GM19238 (cell line): ENCODE measurements around the gene IP6K3.
A peak's percentile ranks its signal among the peaks of the same experiment; 100 is the strongest.

Experiments used
- DNase-seq: peaks from one replicate; pipeline ENCODE4 v3.0.0; 2011; ENCODE audit warnings: low spot score; ENCODE audit not compliant: insufficient read length

Gene IP6K3

GRCh38 chr6:33746651-33747100 is at the start of gene IP6K3:
Gene IP6K3, minus strand, starts transcription at chr6:33746905. Its CDS starts 11,429 bp downstream, at chr6:33735476.
- no peak for DNase-seq

DNA sequence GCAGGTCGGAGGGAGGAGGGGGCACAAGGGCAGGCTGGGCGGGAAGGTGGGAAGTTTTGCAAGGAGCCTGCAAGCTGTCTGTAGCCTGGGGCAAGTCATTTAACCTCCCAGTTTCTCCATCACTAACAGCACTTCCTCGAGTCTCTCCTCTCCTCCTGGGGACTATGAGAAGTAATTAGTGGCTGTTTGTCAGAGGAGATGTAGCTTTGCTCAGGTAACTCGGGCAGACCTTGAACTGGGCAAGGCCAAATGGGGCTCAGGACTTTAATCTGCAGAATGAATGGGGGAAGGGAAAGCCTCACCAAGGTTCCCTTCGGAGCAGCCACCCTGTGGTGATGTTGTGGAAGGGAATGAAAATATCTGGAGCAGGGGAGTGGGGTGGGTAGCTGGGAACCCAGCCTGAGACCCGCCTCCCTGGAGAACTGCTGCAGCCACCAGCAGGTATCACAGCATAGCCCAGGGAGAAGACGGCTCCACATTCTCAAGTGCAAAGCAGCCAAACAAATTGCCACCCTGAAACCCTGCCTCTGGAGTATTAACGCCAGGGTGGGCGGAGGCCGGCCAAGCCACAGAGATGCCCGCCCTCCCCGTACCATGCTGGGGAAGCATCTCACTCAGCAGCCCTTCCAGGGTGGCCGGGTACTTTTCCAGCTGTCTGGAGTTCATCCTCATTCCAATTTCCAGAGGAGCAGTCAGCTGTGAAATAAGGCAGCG is 48.4 kb upstream of the IP6K3 start:
- no peak for DNase-seq

DNA sequence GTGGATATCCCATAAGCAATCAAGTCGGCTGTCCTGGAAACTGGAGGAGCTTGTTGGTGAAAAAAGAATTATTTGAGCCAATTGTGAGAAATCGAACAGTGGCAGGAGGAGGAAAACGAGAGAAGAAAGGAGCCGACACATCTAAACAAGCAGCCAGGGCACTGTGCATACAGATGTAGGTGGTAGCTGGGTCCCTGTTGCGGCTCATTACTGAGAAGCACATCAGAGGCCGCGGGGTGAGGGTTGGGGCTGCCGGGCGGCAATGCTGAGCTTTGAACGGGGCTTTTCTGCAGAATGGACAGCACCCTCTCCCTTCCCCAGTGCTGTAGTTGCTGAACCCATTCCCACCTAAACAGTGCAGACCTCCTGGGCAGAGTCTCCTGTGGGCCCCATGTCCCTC is 46.3 kb upstream of the IP6K3 start:
- no peak for DNase-seq

DNA sequence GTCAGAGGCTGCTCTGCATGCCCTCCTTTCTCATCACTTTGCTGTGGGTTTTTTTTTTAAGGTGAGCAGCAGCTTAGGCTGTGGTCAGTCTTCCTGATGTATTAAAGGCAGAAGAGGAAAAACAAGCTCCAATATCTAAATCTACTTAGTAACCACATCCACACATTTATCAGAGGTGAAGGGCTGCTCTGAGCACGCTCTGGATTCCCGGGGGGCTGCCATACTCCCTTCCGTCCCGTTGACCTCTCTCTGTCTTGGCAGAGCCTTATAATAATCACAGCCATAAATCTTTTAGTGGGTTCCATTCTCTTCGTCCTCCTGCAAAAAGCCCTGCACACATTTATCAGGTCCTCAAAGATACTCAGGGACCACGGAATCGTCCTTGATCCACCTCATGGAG is 44.9 kb upstream of the IP6K3 start:
- no peak for DNase-seq

GRCh38 chr6:33790910-33791309 is 44.2 kb upstream of the IP6K3 start:
- DNase-seq = no peak

GRCh38 chr6:33790379-33790778 is 43.7 kb upstream of the IP6K3 start:
- DNase-seq = no peak

DNA sequence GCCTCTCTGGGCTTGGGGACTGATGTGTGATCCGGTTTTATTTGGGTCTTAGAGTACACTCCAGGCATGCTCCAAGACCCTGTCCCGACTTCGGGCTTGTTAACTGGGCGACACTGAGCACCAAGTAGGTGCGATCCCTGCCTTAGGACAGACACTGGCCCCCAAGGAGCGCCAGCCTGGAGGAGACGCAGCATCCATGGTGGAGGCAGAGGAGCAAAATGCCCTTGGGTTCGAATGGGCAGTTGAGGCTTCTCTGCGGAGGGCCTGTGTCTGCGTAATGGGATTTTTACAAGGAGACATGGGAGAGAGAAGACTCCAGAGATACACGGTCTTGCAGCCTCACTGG is 42.8 kb upstream of the IP6K3 start:
- DNase-seq = no peak

GRCh38 chr6:33788694-33789549 is 42.2 kb upstream of the IP6K3 start, which contains the start of gene LEMD2:
Gene LEMD2, minus strand, starts transcription at chr6:33789130. Its CDS starts 14 bp downstream, at chr6:33789116.
- DNase-seq = peak; percentile 96

DNA sequence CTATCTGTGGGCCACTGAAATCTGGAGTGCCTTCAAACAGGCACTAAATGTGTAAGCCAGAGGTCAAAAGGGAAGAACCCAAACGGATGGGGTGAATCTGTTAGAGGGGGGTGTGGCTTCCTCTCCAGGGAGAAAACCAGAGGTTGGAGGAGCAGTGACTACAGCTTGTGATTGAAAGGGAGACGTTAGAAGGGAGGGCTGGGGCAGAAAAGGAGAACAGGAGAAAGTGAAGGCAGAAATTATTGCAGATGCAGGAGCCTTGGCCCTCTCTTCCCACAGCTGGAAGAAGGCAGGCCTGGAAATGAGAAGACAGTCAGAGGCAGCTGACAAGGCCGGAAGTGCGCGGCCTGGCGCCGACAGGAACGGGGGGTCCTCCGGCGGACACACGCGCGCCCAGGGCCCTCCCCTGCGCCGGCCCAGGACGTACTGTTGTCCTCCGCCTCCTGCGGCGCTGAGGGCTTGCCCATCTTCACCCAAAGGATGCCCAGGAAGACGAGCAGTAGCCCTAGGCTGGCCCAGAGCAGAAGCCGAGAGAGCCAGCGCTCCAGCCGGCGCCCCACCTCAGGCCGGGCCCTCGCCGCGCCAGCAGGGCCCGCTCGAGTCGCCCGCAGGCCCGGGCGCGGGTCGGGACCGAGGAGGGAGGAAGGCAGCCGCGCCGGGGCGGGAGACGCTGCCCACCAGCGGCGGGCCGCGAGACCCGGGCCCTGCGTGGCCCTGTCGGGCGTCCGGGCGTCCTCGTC is 41.4 kb upstream of the IP6K3 start:
- peak; percentile 86 for DNase-seq

DNA sequence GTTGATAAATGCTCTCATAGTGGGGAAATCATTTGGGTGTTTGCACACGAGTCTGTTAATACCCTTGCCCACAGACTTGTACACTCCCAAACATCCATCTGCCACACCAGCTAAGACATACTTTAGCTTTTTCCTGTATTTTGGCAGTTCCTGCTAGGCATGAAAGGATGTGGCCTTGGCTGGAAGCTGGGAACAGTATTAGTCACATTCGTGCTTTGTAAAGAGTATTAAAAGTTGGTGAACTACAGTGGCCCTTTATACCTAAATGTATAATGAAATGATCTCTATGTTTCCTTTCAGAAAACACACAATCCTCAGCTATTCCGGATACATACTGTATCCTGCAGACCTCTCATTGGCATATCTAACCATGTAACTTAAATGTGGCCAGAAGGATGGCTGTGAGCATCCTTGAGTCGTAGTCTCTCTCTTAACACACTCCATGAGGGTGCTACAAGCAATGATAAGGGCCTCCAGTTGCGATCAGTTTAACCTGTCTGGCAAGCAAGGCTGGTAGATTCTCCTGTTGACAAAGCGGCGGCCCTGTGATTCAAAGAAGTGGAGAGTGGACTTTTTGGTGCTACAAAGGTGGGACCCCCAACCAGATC is 40.7 kb upstream of the IP6K3 start:
- no peak for DNase-seq

GRCh38 chr6:33786736-33787135 is 40.0 kb upstream of the IP6K3 start:
- no peak for DNase-seq

GRCh38 chr6:33785778-33786177 is 39.1 kb upstream of the IP6K3 start:
- no peak for DNase-seq

DNA sequence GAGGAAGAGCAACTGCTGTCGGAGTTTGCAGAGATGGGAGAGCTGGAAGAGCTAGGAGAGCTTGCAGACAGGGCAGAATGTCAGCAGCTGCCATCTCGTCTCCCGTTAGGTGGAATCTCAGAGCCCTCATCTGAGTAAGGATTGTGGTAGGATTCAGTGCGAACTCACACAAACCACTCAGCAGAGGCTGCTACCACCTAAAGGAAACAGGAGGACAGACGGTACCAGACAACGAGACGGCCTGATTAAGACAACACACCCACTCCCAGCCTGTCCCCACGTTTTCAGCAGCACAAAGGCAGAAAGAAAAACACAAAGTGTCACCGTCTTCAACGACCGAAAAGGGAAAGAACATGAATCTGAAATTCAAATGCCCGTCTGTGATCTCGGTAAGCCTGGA is 38.1 kb upstream of the IP6K3 start:
- DNase-seq = no peak

DNA sequence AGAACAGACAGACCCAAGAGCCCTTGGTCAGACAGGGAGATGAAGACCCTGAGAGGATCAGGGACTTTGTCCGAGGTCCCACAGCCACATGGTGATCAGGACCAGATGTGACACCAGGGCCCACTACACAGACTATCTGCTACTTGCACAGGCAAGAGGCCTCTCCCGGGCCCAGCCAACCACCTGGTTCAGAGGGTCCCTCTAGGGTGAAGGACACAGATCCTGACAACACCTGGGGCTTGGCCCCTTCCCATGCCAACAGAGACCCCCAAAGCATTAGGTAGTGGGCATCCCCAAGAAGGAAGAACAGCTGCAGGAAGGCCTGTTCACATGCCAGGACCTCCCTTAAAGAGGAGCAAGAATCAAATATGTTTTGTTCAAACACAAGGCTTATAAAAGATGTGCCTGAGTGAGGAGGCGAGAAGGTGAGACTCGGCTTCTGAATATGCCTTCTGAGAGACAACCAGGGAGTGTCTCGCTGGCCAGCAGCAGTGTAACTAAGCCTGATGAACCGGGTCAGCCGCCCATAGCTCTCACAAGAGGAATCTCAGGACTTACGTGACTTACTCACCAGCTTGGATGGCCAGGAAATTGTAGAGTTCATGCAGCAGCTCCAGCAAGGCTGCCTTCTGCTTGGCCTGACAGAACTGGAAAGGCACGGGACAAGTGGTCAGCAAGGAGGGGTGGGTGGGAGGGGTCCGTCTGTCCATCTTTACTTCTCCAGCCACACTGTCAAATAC is 37.2 kb upstream of the IP6K3 start:
- no peak for DNase-seq

- no peak for DNase-seq
These were observed 35.9 kb upstream of the IP6K3 start for GRCh38 chr6:33782561-33782960.

DNA sequence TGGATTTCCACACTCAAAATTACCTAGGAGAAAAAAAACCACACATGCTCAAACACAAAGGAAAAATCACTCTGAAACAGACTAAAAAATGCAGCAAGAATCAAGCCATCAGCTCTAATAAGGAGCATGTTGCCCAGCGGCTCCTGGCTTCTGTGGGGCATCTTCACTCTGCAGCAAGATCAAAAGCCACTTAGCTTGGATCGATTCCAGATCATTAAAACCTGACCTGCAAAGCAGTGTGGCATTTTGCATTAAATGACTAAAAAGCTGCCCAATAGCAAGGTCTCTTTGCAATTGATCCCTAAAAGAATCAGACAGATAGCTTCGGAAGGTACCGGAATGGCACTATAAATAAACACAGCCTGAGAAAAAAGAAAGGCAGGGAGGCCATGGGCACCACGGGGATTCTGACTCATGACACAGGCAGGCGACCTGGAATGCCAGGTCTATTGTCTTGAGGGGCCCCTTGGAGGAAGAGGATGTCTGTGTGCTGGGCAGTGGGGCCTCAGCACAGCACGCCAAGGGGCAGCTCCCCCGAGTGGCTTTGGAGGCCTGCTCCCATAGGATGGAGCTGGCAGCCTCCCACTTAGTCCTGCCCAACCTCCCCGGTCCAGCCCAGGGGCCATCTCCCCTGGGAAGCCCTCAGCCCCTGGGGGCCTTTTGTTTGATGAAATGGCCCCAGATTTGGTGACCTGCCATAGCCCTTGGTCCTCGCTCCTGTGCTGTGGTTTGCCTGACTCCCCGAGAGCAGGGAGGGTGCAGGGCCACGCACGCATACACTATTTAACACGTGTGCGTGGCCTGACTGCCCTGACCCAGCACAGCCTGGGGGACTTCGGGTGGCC is 34.6 kb upstream of the IP6K3 start:
- DNase-seq = no peak

GRCh38 chr6:33779895-33780294 is 33.2 kb upstream of the IP6K3 start:
- DNase-seq = no peak

GRCh38 chr6:33779290-33779689 is 32.6 kb upstream of the IP6K3 start:
- no peak for DNase-seq

GRCh38 chr6:33778444-33779121 is 31.9 kb upstream of the IP6K3 start:
- no peak for DNase-seq
